Measurements from ENCODE around the gene MAP3K3.

MAP3K3 gene

DNA sequence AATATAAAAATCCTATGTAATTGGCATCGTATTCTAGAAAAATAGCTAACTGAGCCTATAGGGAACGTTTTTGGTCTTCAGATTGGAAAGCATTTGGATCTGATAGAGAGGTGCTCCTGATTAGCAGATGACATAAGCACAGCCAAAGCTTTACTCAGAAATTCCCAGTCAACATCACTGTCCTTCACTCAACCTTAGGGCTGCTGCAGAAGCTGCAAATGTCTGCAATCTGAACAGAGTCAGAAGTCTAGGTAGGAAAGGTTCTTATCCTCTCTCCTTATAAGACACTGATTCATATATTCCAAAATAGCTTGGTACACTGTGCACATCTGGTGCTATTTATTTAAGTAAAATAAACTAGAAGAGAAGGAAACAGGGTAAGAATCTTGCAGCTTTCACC is 100.2 kb downstream of the MAP3K3 start:
- no peak for ATAC-seq (replicated peaks)
- Mint-ChIP-seq H3K27me3 (no peaks in the 10 kb centered on the region), H3K36me3 (ENCODE audit: insufficient read depth) (peaks cover 14% of the 10 kb centered on the region), H3K4me1 (ENCODE audit: low read depth in 2 of 2) (no peaks in the 10 kb centered on the region), H3K27ac (no peak overlapping the region), H3K4me3 (no peak overlapping the region), H3K9me3 (no peaks in the 10 kb centered on the region)
- DNase-seq = no peak

DNA sequence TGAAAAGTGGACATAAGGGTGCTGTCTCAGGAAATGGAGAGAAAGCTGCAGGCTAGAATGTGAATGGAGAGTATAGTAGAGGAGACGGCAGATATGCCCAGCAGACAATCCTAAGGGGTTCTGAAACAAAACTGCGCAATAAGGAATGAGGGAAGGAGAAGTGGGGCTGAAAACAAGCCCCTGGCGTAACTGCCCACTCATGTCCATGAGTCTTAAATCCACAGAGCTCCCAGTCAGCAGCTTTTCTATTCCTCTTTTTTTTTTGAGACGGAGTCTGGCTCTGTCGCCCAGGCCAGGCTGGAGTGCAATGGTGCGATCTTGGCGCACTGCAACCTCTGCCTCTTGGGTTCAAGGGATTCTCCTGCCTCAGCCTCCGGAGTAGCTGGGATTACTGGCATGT is 113.5 kb downstream of the MAP3K3 start:
- H3K36me3 Mint-ChIP-seq (ENCODE audit: insufficient read depth) = peaks cover 4% of the 10 kb centered on the region
- H3K9me3 Mint-ChIP-seq = no peaks in the 10 kb centered on the region
- H3K4me3 Mint-ChIP-seq = no peak overlapping the region
- H3K27me3 Mint-ChIP-seq = no peaks in the 10 kb centered on the region
- no peak for DNase-seq
- no peak for ATAC-seq (replicated peaks)
- H3K4me1 Mint-ChIP-seq (ENCODE audit: low read depth in 2 of 2) = peaks cover 5 to 11% of the 10 kb centered on the region in 2 donors
- H3K27ac Mint-ChIP-seq = peak overlapping the region; percentile 62 to 75

DNA sequence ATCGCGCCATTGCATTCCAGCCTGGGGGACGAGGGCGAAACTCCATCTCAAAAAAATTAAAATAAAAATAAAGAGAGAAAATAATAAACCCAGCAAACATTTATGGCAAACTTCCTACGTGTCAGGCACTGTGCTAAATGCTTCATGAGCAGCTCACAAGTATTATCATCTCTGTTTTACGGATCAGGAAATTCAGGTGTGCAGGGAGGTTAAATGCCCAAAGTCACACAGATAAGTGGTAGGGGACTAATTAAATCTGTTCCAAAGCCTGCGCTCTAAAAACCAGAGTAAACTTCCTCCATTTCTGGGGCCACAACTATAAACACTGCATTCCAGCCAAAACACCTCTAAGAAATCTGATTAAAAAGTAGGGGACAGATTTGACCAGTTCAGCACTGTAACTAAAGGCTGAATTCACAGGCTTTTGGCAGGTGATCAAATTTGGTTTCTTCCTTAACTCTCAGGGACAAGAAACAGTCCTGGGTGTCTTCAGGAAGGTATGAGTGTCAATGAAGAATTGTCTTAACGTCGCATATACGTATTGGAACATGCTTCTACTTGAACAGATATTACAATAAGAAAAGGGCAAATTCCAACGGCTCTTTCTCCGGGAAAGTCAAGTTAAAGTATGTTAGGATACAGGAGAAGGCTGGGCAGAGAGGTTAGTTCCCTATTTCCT is 118.4 kb downstream of the MAP3K3 start:
- no peaks in the 10 kb centered on the region for H3K9me3 Mint-ChIP-seq
- H3K36me3 Mint-ChIP-seq (ENCODE audit: insufficient read depth) = peaks cover 35% of the 10 kb centered on the region
- DNase-seq (no peak), ATAC-seq (replicated peaks) (no peak)
- peak overlapping the region; percentile 89 to 95 for H3K4me3 Mint-ChIP-seq
- no peaks in the 10 kb centered on the region for H3K27me3 Mint-ChIP-seq
- peaks cover 9 to 26% of the 10 kb centered on the region in 2 donors for H3K4me1 Mint-ChIP-seq (ENCODE audit: low read depth in 2 of 2)
- peak overlapping the region; percentile 94 to 97 for H3K27ac Mint-ChIP-seq

DNA sequence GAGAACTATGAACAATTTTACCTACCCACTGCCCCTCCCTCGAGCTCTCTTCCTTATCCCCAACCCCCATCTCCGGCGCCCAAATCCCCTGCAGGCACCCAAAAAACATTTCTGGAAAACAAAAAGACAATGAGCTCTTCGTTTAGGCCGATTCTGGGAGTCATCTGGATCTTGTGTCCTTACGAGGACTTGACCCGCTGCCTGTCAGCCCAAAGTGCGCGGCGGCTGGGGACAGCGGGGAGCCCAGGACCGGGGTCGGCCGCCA is 118.9 kb downstream of the MAP3K3 start:
- Mint-ChIP-seq H3K36me3 (ENCODE audit: insufficient read depth) (peaks cover 38% of the 10 kb centered on the region), H3K27ac (peak overlapping the region; percentile 94 to 97), H3K9me3 (no peaks in the 10 kb centered on the region), H3K4me1 (ENCODE audit: low read depth in 2 of 2) (peaks cover 9 to 26% of the 10 kb centered on the region in 2 donors), H3K4me3 (peak overlapping the region; percentile 89 to 95), H3K27me3 (no peaks in the 10 kb centered on the region)
- ATAC-seq (replicated peaks) = no peak
- no peak for DNase-seq

DNA sequence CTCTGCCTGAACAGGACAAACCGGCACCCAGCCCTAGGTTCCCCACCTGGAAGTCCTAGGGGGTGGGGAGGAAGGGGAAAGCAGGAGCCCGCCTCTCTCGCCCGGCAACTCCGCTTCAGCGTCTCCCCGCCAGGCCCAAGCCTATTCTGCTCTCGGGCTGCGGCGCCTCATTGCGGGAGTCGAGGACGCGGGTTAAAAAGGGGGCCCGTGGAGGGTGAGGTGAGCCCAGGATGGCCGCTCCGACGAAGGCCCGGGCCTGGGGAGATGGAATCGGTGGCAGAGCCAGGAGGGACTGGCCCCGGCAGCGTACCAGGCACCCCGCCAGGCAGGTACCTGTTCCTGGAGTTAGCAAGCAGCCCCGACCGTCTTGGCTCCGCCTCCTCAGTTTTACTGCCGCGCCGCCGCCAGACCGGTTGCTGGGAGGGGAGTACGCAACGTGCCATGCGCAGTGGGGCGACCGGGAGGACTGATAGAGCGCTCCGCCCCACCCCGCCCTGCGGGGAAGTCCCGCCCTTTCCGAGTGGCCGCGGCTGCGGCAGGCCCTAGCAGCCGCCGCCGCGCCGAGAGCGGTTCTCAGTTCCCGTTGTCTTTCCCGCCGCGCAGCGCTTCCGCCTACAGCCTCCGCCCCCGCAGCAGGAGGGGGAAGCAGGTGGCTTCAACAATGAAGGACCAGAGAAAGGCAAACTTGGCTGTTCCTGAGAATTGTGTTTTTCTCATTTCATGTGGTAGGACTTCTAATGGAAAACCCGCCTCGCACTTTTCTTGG is 119.4 kb downstream of the MAP3K3 start, which contains the start of gene STRADA:
TSS of gene STRADA (minus strand) at position 392 of the 766 bp plus-strand sequence. CDS start 13,430 bp downstream, outside the sequence.
- Mint-ChIP-seq H3K27me3 (no peaks in the 10 kb centered on the region), H3K4me1 (ENCODE audit: low read depth in 2 of 2) (peaks cover 9 to 26% of the 10 kb centered on the region in 2 donors), H3K27ac (peak within 1 kb of the TSS; percentile 94 to 97), H3K36me3 (ENCODE audit: insufficient read depth) (peaks cover 40% of the 10 kb centered on the region), H3K4me3 (peak within 1 kb of the TSS; percentile 89 to 95), H3K9me3 (no peaks in the 10 kb centered on the region)
- ATAC-seq (replicated peaks) (peak; percentile 91), DNase-seq (peak; percentile 97 to 99 (median 98))

Measured in effector memory CD8-positive, alpha-beta T cell (primary cell).